B cell (primary cell): ENCODE data around the gene ARHGAP26.

Source experiments
- CTCF ChIP-seq: fragments of 200-600 bp; IDR thresholded peaks from one replicate; pipeline ENCODE4 v1.8.0; 2022; ENCODE audit warnings: antibody characterized with exemption, mild to moderate bottlenecking
- EZH2 ChIP-seq: IDR thresholded peaks from 2 replicates; pipeline ENCODE4 v1.6.1; 2012; ENCODE audit warnings: borderline replicate concordance, low read depth, mild to moderate bottlenecking, moderate library complexity, low read length; ENCODE audit not compliant: insufficient read depth, poor library complexity, severe bottlenecking

GRCh38 chr5:142819292-142819691 lies 49.1 kb downstream of the ARHGAP26 start:
- TF ChIP-seq CTCF (no peak), EZH2 (no peak)
